OCI-LY7 (cell line): ENCODE results near the gene LACC1. TPM values are rescaled to one million over a fixed set of nuclear protein-coding genes. Genes with fewer than 3 reads are reported as not detected.

ENCODE experiments used
- Bru-seq: library from RNA; stranded (reverse); fragments of 400-500 nt; gene quantifications from one replicate; lab custom pipeline; 2021; lab: Mats Ljungman, UMichigan
- BruChase-seq, 2 experiments: library from RNA; stranded (reverse); fragments of 400-500 nt; gene quantifications; one replicate each; lab custom pipeline; 2021; lab: Mats Ljungman, UMichigan
- BruUV-seq: library from RNA; stranded (reverse); fragments of 400-500 nt; replicated peaks from 2 replicates; lab custom pipeline; 2021; lab: Mats Ljungman, UMichigan
- CTCF ChIA-PET: fragments of 300-600 bp; sonication (Branson Sonifier 250); formaldehyde crosslinking; loops from one replicate; lab custom pipeline; 2022; ENCODE audit warnings: antibody characterized with exemption; ENCODE audit not compliant: unreplicated experiment; lab: Charles Lee
- POLR2A ChIA-PET: fragments of 300-600 bp; sonication (Branson Sonifier 250); formaldehyde crosslinking; loops from one replicate; lab custom pipeline; 2022; ENCODE audit warnings: antibody characterized with exemption; lab: Charles Lee
- DNase-seq: peaks from one replicate; pipeline ENCODE4 v3.0.0-alpha.2; 2015; ENCODE audit warnings: low spot score
- H2AFZ ChIP-seq: fragments of 200-600 bp; sonication (generic), shearing (Covaris generic); 2 replicates; pipeline ENCODE4 v1.6.1; 2014; ENCODE audit warnings: mild to moderate bottlenecking, antibody characterized with exemption, low read length, moderate library complexity
- H3K27ac ChIP-seq: fragments of 200-600 bp; sonication (generic); 2 replicates; pipeline ENCODE4 v1.5.1; 2014; ENCODE audit warnings: mixed run types, low read depth, mild to moderate bottlenecking, moderate library complexity, low read length, inconsistent platforms; ENCODE audit not compliant: poor library complexity, severe bottlenecking
- H3K36me3 ChIP-seq: fragments of 200-600 bp; sonication (generic); 2 replicates; pipeline ENCODE4 v1.6.1; 2014; ENCODE audit warnings: mild to moderate bottlenecking, antibody characterized with exemption, low read length, moderate library complexity, mixed read lengths; ENCODE audit not compliant: insufficient read depth
- H3K4me1 ChIP-seq: fragments of 200-600 bp; sonication (generic); 2 replicates; pipeline ENCODE4 v1.5.1; 2014; ENCODE audit warnings: mild to moderate bottlenecking, low read length; ENCODE audit not compliant: insufficient read depth, poor library complexity, severe bottlenecking
- H3K4me2 ChIP-seq: fragments of 200-600 bp; sonication (generic); 2 replicates; pipeline ENCODE4 v1.6.1; 2014; ENCODE audit warnings: mild to moderate bottlenecking, low read length
- H3K4me3 ChIP-seq: fragments of 200-600 bp; sonication (generic); 2 replicates; pipeline ENCODE4 v1.5.1; 2014; ENCODE audit warnings: mild to moderate bottlenecking, low read depth, low read length; ENCODE audit not compliant: poor library complexity, severe bottlenecking
- H3K79me2 ChIP-seq: fragments of 200-600 bp; sonication (generic); 2 replicates; pipeline ENCODE4 v1.6.1; 2016; ENCODE audit warnings: low read depth, mild to moderate bottlenecking, low read length, moderate library complexity, mixed read lengths; ENCODE audit not compliant: insufficient read depth
- H3K9me2 ChIP-seq: fragments of 200-600 bp; sonication (generic); 2 replicates; pipeline ENCODE4 v1.6.1; 2016; ENCODE audit warnings: mild to moderate bottlenecking, low read length, mixed read lengths; ENCODE audit not compliant: insufficient read depth
- H3K9me3 ChIP-seq: fragments of 200-600 bp; sonication (generic); 2 replicates; pipeline ENCODE4 v1.6.1; 2014; ENCODE audit warnings: mild to moderate bottlenecking, mixed run types, low read length, mixed read lengths
- H4K20me1 ChIP-seq: fragments of 200-600 bp; sonication (generic); 2 replicates; pipeline ENCODE4 v1.6.1; 2014; ENCODE audit warnings: mild to moderate bottlenecking, antibody characterized with exemption, low read length, moderate library complexity, mixed read lengths; ENCODE audit not compliant: insufficient read depth
- EZH2phosphoT487 ChIP-seq: fragments of 200-600 bp; sonication (generic); IDR thresholded peaks from 2 replicates; pipeline ENCODE4 v1.6.1; 2018; ENCODE audit warnings: low read depth, borderline replicate concordance, mild to moderate bottlenecking, mixed run types, antibody characterized with exemption, low read length, moderate library complexity, mixed read lengths
- intact Hi-C: fragments of 100-400 bp; cut with micrococcal nuclease; formaldehyde crosslinking; loops from one replicate; pipeline ENCODE4 v1.10.0; 2022; ENCODE audit not compliant: unreplicated experiment
- long read RNA-seq: library from polyadenylated mRNA; stranded (forward); transcript quantifications from one replicate; pipeline ENCODE4 v2.0.0, GENCODE V29; 2022
- total RNA-seq, 2 experiments: library from RNA; depleted of rRNA in 1 of 2; stranded (reverse); fragments of >200 nt in 1 of 2; shearing (Covaris generic) in 1 of 2; gene quantifications; 2 replicates each; pipeline ENCODE4 v1.2.3, GENCODE V29; 2014 to 2022
- TF ChIP-seq, protein P1 (sequence below): fragments of 200-600 bp; sonication (generic); conservative IDR thresholded peaks from 2 replicates; pipeline ENCODE4 v1.5.1; 2014; ENCODE audit warnings: mild to moderate bottlenecking, antibody characterized with exemption, low read length, moderate library complexity, mixed read lengths

Gene LACC1
- total RNA-seq (2014; rRNA removed; shearing (Covaris generic)) (2.9 and 3.5 TPM in 2 replicates), total RNA-seq (2022) (11.0 and 11.3 TPM in 2 replicates), Bru-seq, nascent RNA (percentile 72 among the genes with signal in this experiment), BruChase-seq, experiment 1, labeled RNA remaining after a 6-hour chase (percentile 70 among the genes with signal in this experiment), BruChase-seq, experiment 2, labeled RNA remaining after a 2-hour chase (percentile 90 among the genes with signal in this experiment)
- long read RNA-seq, full-length matches to known transcripts = 11 of 20 reads
- long read RNA-seq, partial matches to known transcripts = 1 of 20 reads
- long read RNA-seq, other reads (novel, unspliced or antisense) = 8 of 20 reads

DNA sequence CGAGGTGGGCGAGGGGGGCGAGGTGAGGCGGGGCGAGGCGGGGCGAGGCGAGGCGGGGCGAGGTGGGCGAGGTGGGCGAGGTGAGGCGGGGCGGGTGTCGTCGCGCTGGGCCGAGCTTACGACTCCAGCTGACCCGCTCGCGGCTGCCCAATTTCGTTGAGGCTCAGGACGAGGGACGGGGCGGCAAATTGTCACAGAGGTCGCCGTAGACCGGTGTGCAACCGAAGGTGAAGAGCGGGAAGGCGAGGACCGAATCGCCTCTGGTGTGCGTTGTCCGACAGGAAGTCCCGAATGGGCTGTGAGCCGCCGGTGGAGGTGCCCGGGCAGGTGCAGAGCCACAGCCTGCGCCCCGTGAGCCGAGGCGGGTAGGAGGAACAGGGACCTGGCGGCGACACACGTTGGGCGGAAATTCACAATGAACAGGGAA, at the start of gene LACC1:
LACC1 (plus strand) TSS at position 150 of the 427 bp plus-strand sequence. CDS start 1,082 bp downstream, outside the sequence.
- Histone ChIP-seq H3K27ac (peak within 1 kb of the TSS; percentile 48), H3K79me2 (peaks cover 19% of the 10 kb centered on the region; the same call in 1 of the 2 replicates), H3K9me2 (no peaks in the 10 kb centered on the region), H2AFZ (peak within 1 kb of the TSS; percentile 70), H3K4me3 (peak within 1 kb of the TSS; percentile 84), H4K20me1 (no peaks in the 10 kb centered on the region), H3K9me3 (no peaks in the 10 kb centered on the region), H3K4me2 (peak within 1 kb of the TSS; percentile 93), H3K36me3 (peaks cover 16% of the 10 kb centered on the region; the same call in 1 of the 2 replicates), H3K4me1 (peaks cover 42% of the 10 kb centered on the region)
- intact Hi-C loops = loop anchor here (5.0 kb wide), 3 partner anchors 637 to 1038 kb away; partner anchors contain the start of gene TSC22D1
- TF ChIP-seq, protein P1, sequence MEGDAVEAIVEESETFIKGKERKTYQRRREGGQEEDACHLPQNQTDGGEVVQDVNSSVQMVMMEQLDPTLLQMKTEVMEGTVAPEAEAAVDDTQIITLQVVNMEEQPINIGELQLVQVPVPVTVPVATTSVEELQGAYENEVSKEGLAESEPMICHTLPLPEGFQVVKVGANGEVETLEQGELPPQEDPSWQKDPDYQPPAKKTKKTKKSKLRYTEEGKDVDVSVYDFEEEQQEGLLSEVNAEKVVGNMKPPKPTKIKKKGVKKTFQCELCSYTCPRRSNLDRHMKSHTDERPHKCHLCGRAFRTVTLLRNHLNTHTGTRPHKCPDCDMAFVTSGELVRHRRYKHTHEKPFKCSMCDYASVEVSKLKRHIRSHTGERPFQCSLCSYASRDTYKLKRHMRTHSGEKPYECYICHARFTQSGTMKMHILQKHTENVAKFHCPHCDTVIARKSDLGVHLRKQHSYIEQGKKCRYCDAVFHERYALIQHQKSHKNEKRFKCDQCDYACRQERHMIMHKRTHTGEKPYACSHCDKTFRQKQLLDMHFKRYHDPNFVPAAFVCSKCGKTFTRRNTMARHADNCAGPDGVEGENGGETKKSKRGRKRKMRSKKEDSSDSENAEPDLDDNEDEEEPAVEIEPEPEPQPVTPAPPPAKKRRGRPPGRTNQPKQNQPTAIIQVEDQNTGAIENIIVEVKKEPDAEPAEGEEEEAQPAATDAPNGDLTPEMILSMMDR = no peak
- no peak for TF ChIP-seq EZH2phosphoT487
- BruUV-seq = no TSS peak
- POLR2A ChIA-PET = interaction anchor here (0.7 to 2.0 kb wide), 5 partner anchors 10 to 597 kb away, joined by 3 to 7 read pairs (median 4); no protein-coding TSS in a partner anchor
- CTCF ChIA-PET = no interaction called here
- peak; percentile 76 for DNase-seq

DNA sequence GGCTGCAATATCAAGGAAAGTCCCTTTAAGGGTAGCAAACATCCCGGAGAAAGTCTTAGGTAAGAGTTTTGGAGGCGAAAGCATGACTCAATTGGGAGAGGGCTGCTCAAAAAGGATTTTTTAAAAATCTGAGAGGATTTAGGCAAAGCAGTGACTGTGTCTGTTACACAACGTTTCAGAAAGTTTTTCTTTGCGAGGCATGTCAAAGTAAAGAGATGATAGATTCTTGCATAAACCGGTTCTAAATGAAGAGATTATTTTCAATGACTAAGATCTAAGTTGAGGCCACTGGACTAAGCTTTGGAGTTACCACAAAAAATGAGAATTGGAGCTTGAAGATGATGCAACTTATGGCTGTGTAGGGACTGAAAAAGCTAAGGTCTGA, 49.2 kb upstream of the LACC1 start:
- TF ChIP-seq, protein P1 = no peak
- TF ChIP-seq EZH2phosphoT487 = no peak
- Histone ChIP-seq H3K79me2 (no peaks in the 10 kb centered on the region), H3K27ac (no peak overlapping the region), H3K9me3 (no peaks in the 10 kb centered on the region), H3K4me3 (no peak overlapping the region), H3K4me2 (no peak overlapping the region), H3K4me1 (no peaks in the 10 kb centered on the region), H3K9me2 (no peaks in the 10 kb centered on the region), H3K36me3 (no peaks in the 10 kb centered on the region), H4K20me1 (no peaks in the 10 kb centered on the region), H2AFZ (no peak overlapping the region)
- ChIA-PET POLR2A (no interaction called here), CTCF (no interaction called here)
- intact Hi-C loops = no loop called here
- no peak for DNase-seq
- no TSS peak for BruUV-seq

DNA sequence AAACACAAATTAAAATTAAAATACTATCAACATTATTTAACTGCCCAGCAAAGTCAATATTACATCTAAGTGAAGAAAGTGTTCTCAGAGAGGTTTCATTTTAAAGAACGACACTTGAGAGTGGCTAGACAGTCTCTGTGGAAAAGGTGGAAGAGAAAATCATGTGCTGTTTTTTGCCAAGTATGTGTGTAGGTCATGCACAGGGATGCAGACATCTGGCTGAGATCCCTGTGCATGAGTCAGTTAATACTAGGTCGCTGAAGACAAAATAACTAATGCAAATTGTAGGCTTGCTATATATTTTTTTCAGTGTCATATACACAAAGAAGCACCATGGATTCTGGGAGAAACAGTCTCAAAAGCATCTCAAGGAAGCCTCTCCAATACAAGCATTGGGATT, 48.6 kb upstream of the LACC1 start:
- Histone ChIP-seq H3K9me2 (no peaks in the 10 kb centered on the region), H3K27ac (no peak overlapping the region), H4K20me1 (no peaks in the 10 kb centered on the region), H3K79me2 (no peaks in the 10 kb centered on the region), H3K36me3 (no peaks in the 10 kb centered on the region), H3K4me1 (no peaks in the 10 kb centered on the region), H3K4me2 (no peak overlapping the region), H3K4me3 (no peak overlapping the region), H2AFZ (no peak overlapping the region), H3K9me3 (no peaks in the 10 kb centered on the region)
- ChIA-PET POLR2A (no interaction called here), CTCF (no interaction called here)
- intact Hi-C loops = no loop called here
- no peak for DNase-seq
- no peak for TF ChIP-seq EZH2phosphoT487
- TF ChIP-seq, protein P1 = no peak
- no TSS peak for BruUV-seq
